WTC11 (cell line): Measurements from ENCODE around the gene TMEM178A. TPM values are rescaled to one million over a fixed set of nuclear protein-coding genes. Genes with fewer than 3 reads are reported as not detected.

ENCODE experiments used
- ATAC-seq: fragments of 200-7000 bp; cut with Tn5 transposase; 2 replicates; pipeline ENCODE4 v1.10.0; 2021; ENCODE audit warnings: mild to moderate bottlenecking, moderate library complexity
- CTCF ChIA-PET: fragments of 300-600 bp; sonication (Branson Sonifier 250); formaldehyde crosslinking; loops from one replicate; lab custom pipeline; 2021; ENCODE audit warnings: antibody characterized with exemption; lab: Charles Lee
- POLR2A ChIA-PET: fragments of 350-600 bp; sonication (Branson Sonifier 250); formaldehyde crosslinking; loops from one replicate; lab custom pipeline; 2021; ENCODE audit warnings: antibody characterized with exemption; lab: Charles Lee
- DNase-seq: peaks from one replicate; pipeline ENCODE4 v3.0.0; 2021; ENCODE audit warnings: low spot score
- H3K27ac Mint-ChIP-seq: 2 replicates; pipeline ENCODE4 v1.8.0; 2021; ENCODE audit warnings: mixed read lengths
- H3K27me3 Mint-ChIP-seq: 2 replicates; pipeline ENCODE4 v1.8.0; 2021; ENCODE audit warnings: low read depth, mild to moderate bottlenecking, moderate library complexity, mixed read lengths
- H3K36me3 Mint-ChIP-seq: 2 replicates; pipeline ENCODE4 v1.8.0; 2021; ENCODE audit warnings: mixed read lengths
- H3K4me1 Mint-ChIP-seq: 2 replicates; pipeline ENCODE4 v1.8.0; 2022; ENCODE audit warnings: mixed read lengths
- H3K4me3 Mint-ChIP-seq: 2 replicates; pipeline ENCODE4 v1.8.0; 2021; ENCODE audit warnings: mild to moderate bottlenecking, moderate library complexity, mixed read lengths
- H3K9me3 Mint-ChIP-seq: 2 replicates; pipeline ENCODE4 v1.8.0; 2021; ENCODE audit warnings: mixed read lengths
- ATF1 ChIP-seq: sonication (generic); formaldehyde crosslinking; IDR thresholded peaks from 2 replicates; pipeline ENCODE4 v1.8.1; 2023; ENCODE audit warnings: mild to moderate bottlenecking, moderate library complexity, missing genetic modification reagents
- ATF2 ChIP-seq: sonication (generic); formaldehyde crosslinking; IDR thresholded peaks from 2 replicates; pipeline ENCODE4 v1.8.1; 2022; ENCODE audit warnings: low read depth, missing genetic modification reagents, borderline replicate concordance
- CBFB ChIP-seq: sonication (generic); formaldehyde crosslinking; IDR thresholded peaks from 2 replicates; pipeline ENCODE4 v1.8.1; 2022; ENCODE audit warnings: mild to moderate bottlenecking, low read depth, missing genetic modification reagents
- E2F4 ChIP-seq: sonication (generic); formaldehyde crosslinking; IDR thresholded peaks from 2 replicates; pipeline ENCODE4 v1.8.1; 2022; ENCODE audit warnings: low read depth, mild to moderate bottlenecking, moderate library complexity, missing genetic modification reagents, borderline replicate concordance
- FOXJ3 ChIP-seq: sonication (generic); formaldehyde crosslinking; IDR thresholded peaks from 2 replicates; pipeline ENCODE4 v1.9.0; 2021; ENCODE audit warnings: missing genetic modification reagents, mild to moderate bottlenecking, borderline replicate concordance
- GTF2I ChIP-seq: fragments of 250-450 bp; sonication (Bioruptor Pico); conservative IDR thresholded peaks from 2 replicates; pipeline ENCODE4 v1.4.0; 2021; ENCODE audit warnings: mild to moderate bottlenecking
- HMGXB4 ChIP-seq: sonication (generic); formaldehyde crosslinking; IDR thresholded peaks from 2 replicates; pipeline ENCODE4 v1.8.1; 2023; ENCODE audit warnings: mild to moderate bottlenecking, moderate library complexity, missing genetic modification reagents
- JUN ChIP-seq: sonication (generic); formaldehyde crosslinking; IDR thresholded peaks from 2 replicates; pipeline ENCODE4 v1.8.0; 2023; ENCODE audit warnings: mild to moderate bottlenecking, missing genetic modification reagents
- KAT7 ChIP-seq: sonication (generic); formaldehyde crosslinking; IDR thresholded peaks from 2 replicates; pipeline ENCODE4 v1.8.1; 2023; ENCODE audit warnings: missing genetic modification reagents, mild to moderate bottlenecking, borderline replicate concordance
- MAX ChIP-seq: sonication (generic); formaldehyde crosslinking; IDR thresholded peaks from 2 replicates; pipeline ENCODE4 v1.8.0; 2022; ENCODE audit warnings: mild to moderate bottlenecking, missing genetic modification reagents
- MYBL2 ChIP-seq: sonication (generic); formaldehyde crosslinking; IDR thresholded peaks from 2 replicates; pipeline ENCODE4 v1.8.1; 2023; ENCODE audit warnings: mild to moderate bottlenecking, moderate library complexity, missing genetic modification reagents
- PRDM15 ChIP-seq: sonication (generic); formaldehyde crosslinking; IDR thresholded peaks from 2 replicates; pipeline ENCODE4 v1.8.0; 2022; ENCODE audit warnings: missing genetic modification reagents
- RELA ChIP-seq: sonication (generic); formaldehyde crosslinking; IDR thresholded peaks from 2 replicates; pipeline ENCODE4 v1.8.1; 2022; ENCODE audit warnings: missing genetic modification reagents, mild to moderate bottlenecking, borderline replicate concordance
- RORB ChIP-seq: fragments of 250-450 bp; sonication (Bioruptor Pico); IDR thresholded peaks from 2 replicates; pipeline ENCODE4 v1.9.0; 2021; ENCODE audit warnings: mild to moderate bottlenecking
- SOX15 ChIP-seq: fragments of 250-450 bp; sonication (Bioruptor Pico); IDR thresholded peaks from 2 replicates; pipeline ENCODE4 v1.9.0; 2021; ENCODE audit warnings: mild to moderate bottlenecking
- TCF7 ChIP-seq: sonication (generic); formaldehyde crosslinking; IDR thresholded peaks from 2 replicates; pipeline ENCODE4 v1.8.0; 2022; ENCODE audit warnings: mild to moderate bottlenecking, low read depth, missing genetic modification reagents, moderate library complexity
- ZNF121 ChIP-seq: sonication (generic); formaldehyde crosslinking; IDR thresholded peaks from 2 replicates; pipeline ENCODE4 v1.8.0; 2023; ENCODE audit warnings: missing genetic modification reagents
- ZNF423 ChIP-seq: fragments of 250-450 bp; sonication (Bioruptor Pico); IDR thresholded peaks from 2 replicates; pipeline ENCODE4 v2.1.2; 2022; ENCODE audit warnings: mild to moderate bottlenecking, moderate library complexity
- total RNA-seq: library from RNA; stranded (reverse); gene quantifications from 3 replicates; pipeline ENCODE4 v1.2.3, GENCODE V29; 2021
- TF ChIP-seq, protein P1 (sequence below): sonication (generic); formaldehyde crosslinking; IDR thresholded peaks from 2 replicates; pipeline ENCODE4 v1.8.1; 2023; ENCODE audit warnings: mild to moderate bottlenecking, missing genetic modification reagents
- TF ChIP-seq, protein P2 (sequence below): sonication (generic); formaldehyde crosslinking; IDR thresholded peaks from 2 replicates; pipeline ENCODE4 v1.8.1; 2023; ENCODE audit warnings: mild to moderate bottlenecking, missing genetic modification reagents, moderate library complexity
- TF ChIP-seq, protein P3 (sequence below): sonication (generic); formaldehyde crosslinking; IDR thresholded peaks from 2 replicates; pipeline ENCODE4 v1.8.1; 2023; ENCODE audit warnings: mild to moderate bottlenecking, missing genetic modification reagents, moderate library complexity
- TF ChIP-seq, protein P4 (sequence below): sonication (generic); formaldehyde crosslinking; IDR thresholded peaks from 2 replicates; pipeline ENCODE4 v1.8.0; 2022; ENCODE audit warnings: mild to moderate bottlenecking, missing genetic modification reagents

TMEM178A gene
- total RNA-seq, 1 experiment from 2014 or later, result 14.5 TPM

- Mint-ChIP-seq H3K36me3 (peaks cover 21% of the 10 kb centered on the region), H3K27me3 (peaks cover 2% of the 10 kb centered on the region; the same call in 1 of the 2 replicates), H3K27ac (no peak overlapping the region), H3K9me3 (peaks cover 17% of the 10 kb centered on the region), H3K4me1 (peaks cover 10% of the 10 kb centered on the region), H3K4me3 (no peak overlapping the region)
- no peak for DNase-seq
- TF ChIP-seq, protein P1, sequence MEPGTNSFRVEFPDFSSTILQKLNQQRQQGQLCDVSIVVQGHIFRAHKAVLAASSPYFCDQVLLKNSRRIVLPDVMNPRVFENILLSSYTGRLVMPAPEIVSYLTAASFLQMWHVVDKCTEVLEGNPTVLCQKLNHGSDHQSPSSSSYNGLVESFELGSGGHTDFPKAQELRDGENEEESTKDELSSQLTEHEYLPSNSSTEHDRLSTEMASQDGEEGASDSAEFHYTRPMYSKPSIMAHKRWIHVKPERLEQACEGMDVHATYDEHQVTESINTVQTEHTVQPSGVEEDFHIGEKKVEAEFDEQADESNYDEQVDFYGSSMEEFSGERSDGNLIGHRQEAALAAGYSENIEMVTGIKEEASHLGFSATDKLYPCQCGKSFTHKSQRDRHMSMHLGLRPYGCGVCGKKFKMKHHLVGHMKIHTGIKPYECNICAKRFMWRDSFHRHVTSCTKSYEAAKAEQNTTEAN (CRISPR knock-in tag), result no peak
- TF ChIP-seq JUN (no peak), TCF7 (CRISPR knock-in tag) (no peak), ZNF423 (CRISPR knock-in tag) (no peak), ATF2 (no peak), MYBL2 (CRISPR knock-in tag) (no peak), RELA (no peak), FOXJ3 (CRISPR knock-in tag) (no peak), GTF2I (CRISPR knock-in tag) (no peak), CBFB (CRISPR knock-in tag) (no peak)
- TF ChIP-seq, protein P2, sequence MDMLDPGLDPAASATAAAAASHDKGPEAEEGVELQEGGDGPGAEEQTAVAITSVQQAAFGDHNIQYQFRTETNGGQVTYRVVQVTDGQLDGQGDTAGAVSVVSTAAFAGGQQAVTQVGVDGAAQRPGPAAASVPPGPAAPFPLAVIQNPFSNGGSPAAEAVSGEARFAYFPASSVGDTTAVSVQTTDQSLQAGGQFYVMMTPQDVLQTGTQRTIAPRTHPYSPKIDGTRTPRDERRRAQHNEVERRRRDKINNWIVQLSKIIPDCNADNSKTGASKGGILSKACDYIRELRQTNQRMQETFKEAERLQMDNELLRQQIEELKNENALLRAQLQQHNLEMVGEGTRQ (CRISPR knock-in tag), result no peak
- TF ChIP-seq, protein P3, sequence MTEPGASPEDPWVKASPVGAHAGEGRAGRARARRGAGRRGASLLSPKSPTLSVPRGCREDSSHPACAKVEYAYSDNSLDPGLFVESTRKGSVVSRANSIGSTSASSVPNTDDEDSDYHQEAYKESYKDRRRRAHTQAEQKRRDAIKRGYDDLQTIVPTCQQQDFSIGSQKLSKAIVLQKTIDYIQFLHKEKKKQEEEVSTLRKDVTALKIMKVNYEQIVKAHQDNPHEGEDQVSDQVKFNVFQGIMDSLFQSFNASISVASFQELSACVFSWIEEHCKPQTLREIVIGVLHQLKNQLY (CRISPR knock-in tag), result no peak
- POLR2A ChIA-PET, result interaction anchor here (0.6 kb wide), 1 partner anchor 31 kb away, joined by 3 read pairs; no protein-coding TSS in a partner anchor
- CTCF ChIA-PET, result no interaction called here
- ATAC-seq, result no peak
Observed at GRCh38 chr2:39706312-39706711, 40.6 kb downstream of the TMEM178A start.

GRCh38 chr2:39706945-39707344 is 41.2 kb downstream of the TMEM178A start:
- Mint-ChIP-seq H3K27ac (no peak overlapping the region), H3K9me3 (peaks cover 10% of the 10 kb centered on the region), H3K36me3 (peaks cover 14% of the 10 kb centered on the region), H3K27me3 (no peaks in the 10 kb centered on the region), H3K4me3 (no peak overlapping the region), H3K4me1 (peaks cover 10% of the 10 kb centered on the region)
- POLR2A ChIA-PET, result no interaction called here
- no peak for TF ChIP-seq KAT7 (CRISPR knock-in tag)
- no peak for TF ChIP-seq GTF2I (CRISPR knock-in tag)
- TF ChIP-seq E2F4 (CRISPR knock-in tag), result no peak
- no peak for TF ChIP-seq HMGXB4 (CRISPR knock-in tag)
- TF ChIP-seq, protein P4, sequence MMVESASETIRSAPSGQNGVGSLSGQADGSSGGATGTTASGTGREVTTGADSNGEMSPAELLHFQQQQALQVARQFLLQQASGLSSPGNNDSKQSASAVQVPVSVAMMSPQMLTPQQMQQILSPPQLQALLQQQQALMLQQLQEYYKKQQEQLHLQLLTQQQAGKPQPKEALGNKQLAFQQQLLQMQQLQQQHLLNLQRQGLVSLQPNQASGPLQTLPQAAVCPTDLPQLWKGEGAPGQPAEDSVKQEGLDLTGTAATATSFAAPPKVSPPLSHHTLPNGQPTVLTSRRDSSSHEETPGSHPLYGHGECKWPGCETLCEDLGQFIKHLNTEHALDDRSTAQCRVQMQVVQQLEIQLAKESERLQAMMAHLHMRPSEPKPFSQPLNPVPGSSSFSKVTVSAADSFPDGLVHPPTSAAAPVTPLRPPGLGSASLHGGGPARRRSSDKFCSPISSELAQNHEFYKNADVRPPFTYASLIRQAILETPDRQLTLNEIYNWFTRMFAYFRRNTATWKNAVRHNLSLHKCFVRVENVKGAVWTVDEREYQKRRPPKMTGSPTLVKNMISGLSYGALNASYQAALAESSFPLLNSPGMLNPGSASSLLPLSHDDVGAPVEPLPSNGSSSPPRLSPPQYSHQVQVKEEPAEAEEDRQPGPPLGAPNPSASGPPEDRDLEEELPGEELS (CRISPR knock-in tag), result no peak
- no peak for TF ChIP-seq PRDM15 (CRISPR knock-in tag)
- no peak for TF ChIP-seq MAX
- no peak for TF ChIP-seq ATF1 (CRISPR knock-in tag)
- TF ChIP-seq SOX15 (CRISPR knock-in tag), result no peak
- no peak for TF ChIP-seq RORB (CRISPR knock-in tag)
- TF ChIP-seq ZNF121 (CRISPR knock-in tag), result no peak
- ATAC-seq (no peak), DNase-seq (no peak)
- CTCF ChIA-PET, result no interaction called here
